ENCODE measurements around the gene ALDOA. TPM values are rescaled to one million over a fixed set of nuclear protein-coding genes. Genes with fewer than 3 reads are reported as not detected.
"Not testable (repeated sequence)": the region's sequence is repeated elsewhere in the genome, so short reads cannot be mapped to it uniquely, and the experiment has no call there.

ALDOA gene
- total RNA-seq, 6 donors from 2014 or later = 303 to 964 (median 731) TPM

- Histone ChIP-seq H3K4me3 (no peak overlapping the region), H3K4me1 (peaks cover 9 to 32% (median 15%) of the 10 kb centered on the region in 4 donors), H3K27ac (peak overlapping the region in 3 of 4 donors; percentile 30 to 67 (median 66)), H3K27me3 (no peaks in the 10 kb centered on the region), H3K9me3 (no peaks in the 10 kb centered on the region), H3K36me3 (peaks cover 10 to 97% (median 62%) of the 10 kb centered on the region in 4 donors)
- TF ChIP-seq POLR2AphosphoS5 (IDR thresholded peaks at IDR 0.05) = no peak
- no peak for TF ChIP-seq EP300 (IDR thresholded peaks at IDR 0.05)
- TF ChIP-seq POLR2A (IDR thresholded peaks at IDR 0.05) = no peak
- no peak for TF ChIP-seq CTCF (IDR thresholded peaks at IDR 0.05)
- ATAC-seq (ENCODE audit: low FRiP score in 2 of 2) (no peak), DNase-seq (no peak)
- WGBS, 2 donors = 66 to 94% methylated on average over 9 of the region's 11 CpGs
Observed at GRCh38 chr16:30114411-30114810, 48.9 kb downstream of the ALDOA start.

- H3K36me3 ChIP-seq = peaks cover 10 to 97% (median 64%) of the 10 kb centered on the region in 4 donors
- not testable (repeated sequence) for H3K9me3 ChIP-seq; H3K27me3 ChIP-seq; DNase-seq; H3K4me3 ChIP-seq; ATAC-seq (ENCODE audit: low FRiP score in 2 of 2)
- 87 to 92% methylated on average over 7 of the region's 7 CpGs for WGBS, 2 donors
- peaks cover 9 to 34% (median 15%) of the 10 kb centered on the region in 4 donors for H3K4me1 ChIP-seq
- H3K27ac ChIP-seq = peak overlapping the region in 3 of 4 donors; percentile 30 to 67 (median 66)
Observed at GRCh38 chr16:30114833-30115232, 49.3 kb downstream of the ALDOA start.

- Histone ChIP-seq H3K36me3 (peaks cover 10 to 97% (median 66%) of the 10 kb centered on the region in 4 donors), H3K27ac (peak overlapping the region in 3 of 4 donors; percentile 10 to 67 (median 36)), H3K4me3 (no peak overlapping the region), H3K27me3 (no peaks in the 10 kb centered on the region), H3K9me3 (no peaks in the 10 kb centered on the region), H3K4me1 (peaks cover 9 to 38% (median 17%) of the 10 kb centered on the region in 4 donors)
- TF ChIP-seq POLR2A (IDR thresholded peaks at IDR 0.05) (no peak), EP300 (IDR thresholded peaks at IDR 0.05) (no peak), POLR2AphosphoS5 (IDR thresholded peaks at IDR 0.05) (no peak), CTCF (IDR thresholded peaks at IDR 0.05) (no peak)
- ATAC-seq (ENCODE audit: low FRiP score in 2 of 2) (peak; percentile 2 to 64), DNase-seq (peak in 1 of 2 donors; percentile 72)
- WGBS, 2 donors = 71 to 77% methylated on average over 7 of the region's 7 CpGs
Observed at GRCh38 chr16:30115238-30115637, 49.7 kb downstream of the ALDOA start.

GRCh38 chr16:30116291-30117207 lies 51.0 kb downstream of the ALDOA start:
- Histone ChIP-seq H3K27ac (no peak overlapping the region), H3K4me1 (peaks cover 16 to 51% (median 27%) of the 10 kb centered on the region in 4 donors), H3K4me3 (no peak overlapping the region), H3K9me3 (no peaks in the 10 kb centered on the region), H3K36me3 (peaks cover 10 to 94% (median 60%) of the 10 kb centered on the region in 4 donors), H3K27me3 (no peaks in the 10 kb centered on the region)
- DNase-seq (no peak), ATAC-seq (ENCODE audit: low FRiP score in 2 of 2) (no peak)
- WGBS, 2 donors = 91 to 96% methylated on average over 13 to 14 of the region's 16 CpGs
- TF ChIP-seq CTCF (IDR thresholded peaks at IDR 0.05) (no peak), POLR2AphosphoS5 (IDR thresholded peaks at IDR 0.05) (no peak), EP300 (IDR thresholded peaks at IDR 0.05) (no peak), POLR2A (IDR thresholded peaks at IDR 0.05) (no peak)

- no peak for DNase-seq
- no peak overlapping the region for H3K27ac ChIP-seq
- 95 to 96% methylated on average over 4 to 7 of the region's 10 CpGs for WGBS, 2 donors
- no peak for TF ChIP-seq POLR2A (IDR thresholded peaks at IDR 0.05)
- no peak for TF ChIP-seq CTCF (IDR thresholded peaks at IDR 0.05)
- no peak for TF ChIP-seq EP300 (IDR thresholded peaks at IDR 0.05)
- no peak for TF ChIP-seq POLR2AphosphoS5 (IDR thresholded peaks at IDR 0.05)
- no peaks in the 10 kb centered on the region for H3K9me3 ChIP-seq
- H3K4me1 ChIP-seq = peaks cover 28 to 58% (median 36%) of the 10 kb centered on the region in 4 donors
- H3K4me3 ChIP-seq = no peak overlapping the region
- no peaks in the 10 kb centered on the region for H3K27me3 ChIP-seq
- ATAC-seq (ENCODE audit: low FRiP score in 2 of 2) = no peak
- H3K36me3 ChIP-seq = peaks cover 10 to 82% (median 52%) of the 10 kb centered on the region in 4 donors
Observed at GRCh38 chr16:30117768-30118167, 52.2 kb downstream of the ALDOA start.
